Skeletal muscle tissue (tissue), 4 donors: ENCODE data around the gene RO60. TPM values are rescaled to one million over a fixed set of nuclear protein-coding genes. Genes with fewer than 3 reads are reported as not detected.

ENCODE experiments used
- H3K27ac ChIP-seq: one replicate; pipeline ENCODE4 v1.7.0; 2013; ENCODE audit warnings: mild to moderate bottlenecking, low read depth, low read length, inconsistent platforms
- H3K27me3 ChIP-seq, 3 donors: one replicate each; pipeline ENCODE4 v1.7.0; 2013; ENCODE audit warnings: low read length in 3 of 3; ENCODE audit not compliant: control insufficient read depth in 3 of 3, insufficient read depth in 3 of 3
- H3K36me3 ChIP-seq, 3 donors: one replicate each; pipeline ENCODE4 v1.7.0; 2013; ENCODE audit warnings: low read length in 3 of 3; ENCODE audit not compliant: control insufficient read depth in 3 of 3, insufficient read depth in 3 of 3
- H3K4me1 ChIP-seq, 3 donors: one replicate each; pipeline ENCODE4 v1.7.0; 2013; ENCODE audit warnings: low read length in 3 of 3, mild to moderate bottlenecking in 3 of 3; ENCODE audit not compliant: control insufficient read depth in 3 of 3, insufficient read depth in 3 of 3
- H3K4me3 ChIP-seq, 3 donors: one replicate each; pipeline ENCODE4 v1.7.0; 2013; ENCODE audit warnings: low read length in 3 of 3
- H3K9ac ChIP-seq, 3 donors: one replicate each; pipeline ENCODE4 v1.7.0; 2013; ENCODE audit warnings: low read length in 3 of 3, mild to moderate bottlenecking in 3 of 3, moderate library complexity in 2 of 3, low read depth in 1 of 3
- H3K9me3 ChIP-seq, 3 donors: one replicate each; pipeline ENCODE4 v1.7.0; 2013; ENCODE audit warnings: low read length in 3 of 3; ENCODE audit not compliant: control insufficient read depth in 3 of 3
- total RNA-seq: library from RNA; depleted of rRNA; stranded (reverse); fragments of >200 nt; gene quantifications from one replicate; pipeline ENCODE4 v1.2.3, GENCODE V29; 2014
- donor health status: Osteomylitis.

RO60 gene
- total RNA-seq, 1 donor from 2014 or later = 78.8 TPM

- no peaks in the 10 kb centered on the region for H3K27me3 ChIP-seq
- H3K4me1 ChIP-seq = peaks cover 14 to 31% (median 26%) of the 10 kb centered on the region in 3 donors
- no peaks in the 10 kb centered on the region for H3K9me3 ChIP-seq
- H3K9ac ChIP-seq = peak overlapping the region; percentile 97 to 99 (median 99)
- peaks cover 0 to 3% (median 0%) of the 10 kb centered on the region in 3 donors for H3K36me3 ChIP-seq
- H3K4me3 ChIP-seq = peak overlapping the region; percentile 95 to 96 (median 96)
- H3K27ac ChIP-seq = peak overlapping the region; percentile 97
These were observed 994 bp downstream of the RO60 start for GRCh38 chr1:193060406-193060805.

- peaks cover 0 to 3% (median 0%) of the 10 kb centered on the region in 3 donors for H3K36me3 ChIP-seq
- peak overlapping the region in 2 of 3 donors; percentile 95 to 96 for H3K4me3 ChIP-seq
- H3K9me3 ChIP-seq = no peaks in the 10 kb centered on the region
- peaks cover 14 to 31% (median 26%) of the 10 kb centered on the region in 3 donors for H3K4me1 ChIP-seq
- peak overlapping the region; percentile 1 to 99 (median 33) for H3K9ac ChIP-seq
- no peaks in the 10 kb centered on the region for H3K27me3 ChIP-seq
- peak overlapping the region; percentile 97 for H3K27ac ChIP-seq
These were observed 1.5 kb downstream of the RO60 start for GRCh38 chr1:193060938-193061337.

GRCh38 chr1:193062698-193063463 is 3.5 kb downstream of the RO60 start:
- Histone ChIP-seq H3K4me3 (no peak overlapping the region), H3K9me3 (no peaks in the 10 kb centered on the region), H3K27ac (no peak overlapping the region), H3K9ac (no peak overlapping the region), H3K4me1 (peaks cover 14 to 22% (median 21%) of the 10 kb centered on the region in 3 donors), H3K36me3 (peaks cover 0 to 3% (median 0%) of the 10 kb centered on the region in 3 donors), H3K27me3 (no peaks in the 10 kb centered on the region)

GRCh38 chr1:193065954-193066353 is 6.5 kb downstream of the RO60 start:
- Histone ChIP-seq H3K27ac (no peak overlapping the region), H3K36me3 (peaks cover 0 to 4% (median 0%) of the 10 kb centered on the region in 3 donors), H3K4me3 (no peak overlapping the region), H3K9ac (no peak overlapping the region), H3K4me1 (peaks cover 5 to 10% (median 9%) of the 10 kb centered on the region in 3 donors), H3K9me3 (no peaks in the 10 kb centered on the region), H3K27me3 (no peaks in the 10 kb centered on the region)

GRCh38 chr1:193066606-193067005 is 7.2 kb downstream of the RO60 start:
- H3K4me1 ChIP-seq = peaks cover 7 to 8% (median 7%) of the 10 kb centered on the region in 3 donors
- no peak overlapping the region for H3K9ac ChIP-seq
- H3K9me3 ChIP-seq = no peaks in the 10 kb centered on the region

GRCh38 chr1:193068013-193068412 is 8.6 kb downstream of the RO60 start:
- H3K27ac ChIP-seq = no peak overlapping the region
- H3K4me1 ChIP-seq = peaks cover 7 to 8% (median 7%) of the 10 kb centered on the region in 3 donors

More at GRCh38 chr1:193066606-193067005, 7.2 kb downstream of the RO60 start:
- Histone ChIP-seq H3K4me3 (no peak overlapping the region), H3K36me3 (peaks cover 0 to 4% (median 0%) of the 10 kb centered on the region in 3 donors), H3K27me3 (no peaks in the 10 kb centered on the region), H3K27ac (no peak overlapping the region)

GRCh38 chr1:193069748-193070385 is 10.5 kb downstream of the RO60 start:
- Histone ChIP-seq H3K36me3 (peaks cover 0 to 4% (median 0%) of the 10 kb centered on the region in 3 donors), H3K4me1 (peaks cover 7 to 8% (median 7%) of the 10 kb centered on the region in 3 donors), H3K27me3 (no peaks in the 10 kb centered on the region), H3K27ac (no peak overlapping the region), H3K9ac (no peak overlapping the region), H3K9me3 (no peaks in the 10 kb centered on the region), H3K4me3 (no peak overlapping the region)

More at GRCh38 chr1:193068013-193068412, 8.6 kb downstream of the RO60 start:
- peaks cover 0 to 4% (median 0%) of the 10 kb centered on the region in 3 donors for H3K36me3 ChIP-seq
- H3K27me3 ChIP-seq = no peaks in the 10 kb centered on the region
- H3K9ac ChIP-seq = no peak overlapping the region
- H3K4me3 ChIP-seq = no peak overlapping the region
- no peaks in the 10 kb centered on the region for H3K9me3 ChIP-seq

- Histone ChIP-seq H3K36me3 (peaks cover 0 to 4% (median 0%) of the 10 kb centered on the region in 3 donors), H3K4me1 (peaks cover 7 to 8% (median 7%) of the 10 kb centered on the region in 3 donors), H3K27me3 (no peaks in the 10 kb centered on the region), H3K4me3 (no peak overlapping the region), H3K9ac (no peak overlapping the region), H3K27ac (no peak overlapping the region), H3K9me3 (no peaks in the 10 kb centered on the region)
These were observed 11.0 kb downstream of the RO60 start for GRCh38 chr1:193070386-193070753.

GRCh38 chr1:193070942-193071341 is 11.5 kb downstream of the RO60 start:
- Histone ChIP-seq H3K4me3 (no peak overlapping the region), H3K9ac (peak overlapping the region in 1 of 3 donors; percentile 34), H3K27me3 (no peaks in the 10 kb centered on the region), H3K4me1 (peaks cover 7 to 8% (median 7%) of the 10 kb centered on the region in 3 donors), H3K36me3 (peaks cover 0 to 4% (median 0%) of the 10 kb centered on the region in 3 donors), H3K9me3 (no peaks in the 10 kb centered on the region), H3K27ac (no peak overlapping the region)

- no peaks in the 10 kb centered on the region for H3K27me3 ChIP-seq
- no peak overlapping the region for H3K9ac ChIP-seq
- no peak overlapping the region for H3K4me3 ChIP-seq
- no peak overlapping the region for H3K27ac ChIP-seq
- H3K36me3 ChIP-seq = peaks cover 6 to 36% (median 33%) of the 10 kb centered on the region in 3 donors
- H3K4me1 ChIP-seq = no peaks in the 10 kb centered on the region
- peaks cover 0 to 3% (median 0%) of the 10 kb centered on the region in 3 donors for H3K9me3 ChIP-seq
These were observed 18.6 kb downstream of the RO60 start for GRCh38 chr1:193077991-193078390.
